HG03439 (cell line): ENCODE measurements around the gene UBE2V1.
"Not testable (repeated sequence)": the region's sequence is repeated elsewhere in the genome, so short reads cannot be mapped to it uniquely, and the experiment has no call there.

Experiments used
- ATAC-seq: cut with Tn5 transposase; IDR thresholded peaks from one replicate; pipeline ENCODE4 v1.9.1; 2021; ENCODE audit warnings: mild to moderate bottlenecking, moderate library complexity; ENCODE audit not compliant: unreplicated experiment

The UBE2V1 gene

DNA sequence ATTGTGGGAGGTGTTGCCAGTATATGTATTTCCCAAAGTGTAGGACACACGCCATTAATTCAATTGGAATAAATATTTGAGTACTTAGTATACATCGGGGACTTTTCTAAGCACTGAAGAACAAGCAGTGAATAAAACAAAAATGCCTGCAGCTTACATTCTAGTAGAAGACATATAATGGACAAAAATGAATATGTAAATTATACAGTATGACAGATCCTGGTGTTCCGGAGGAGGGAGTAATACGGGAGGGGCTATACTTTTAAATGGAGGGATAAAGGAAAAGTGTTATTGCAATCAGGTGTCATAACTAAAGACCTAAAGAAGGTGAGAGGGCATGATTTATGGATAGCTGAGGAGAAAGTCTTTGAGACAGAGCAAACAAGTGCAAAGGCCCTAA, 15.1 kb downstream of the UBE2V1 start:
- no peak for ATAC-seq

DNA sequence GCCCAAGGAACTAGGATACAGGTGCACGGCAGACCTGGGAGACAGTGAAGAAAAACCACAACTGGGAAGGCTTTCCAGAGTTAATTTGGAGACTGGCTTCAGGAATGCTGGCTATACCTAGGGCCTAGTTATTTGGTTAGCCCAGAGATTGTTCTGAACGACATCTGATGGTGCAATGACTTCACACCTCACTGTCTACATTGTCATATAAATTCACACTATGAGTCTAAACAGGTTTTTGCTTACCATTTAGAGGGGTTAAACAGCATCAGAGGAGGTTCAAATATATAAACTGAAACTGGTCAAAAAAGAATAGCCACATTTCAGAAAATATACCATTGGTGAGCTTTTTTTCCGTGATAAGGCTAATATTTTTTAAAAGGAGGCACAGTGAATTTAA, 16.7 kb downstream of the UBE2V1 start:
- ATAC-seq = no peak

DNA sequence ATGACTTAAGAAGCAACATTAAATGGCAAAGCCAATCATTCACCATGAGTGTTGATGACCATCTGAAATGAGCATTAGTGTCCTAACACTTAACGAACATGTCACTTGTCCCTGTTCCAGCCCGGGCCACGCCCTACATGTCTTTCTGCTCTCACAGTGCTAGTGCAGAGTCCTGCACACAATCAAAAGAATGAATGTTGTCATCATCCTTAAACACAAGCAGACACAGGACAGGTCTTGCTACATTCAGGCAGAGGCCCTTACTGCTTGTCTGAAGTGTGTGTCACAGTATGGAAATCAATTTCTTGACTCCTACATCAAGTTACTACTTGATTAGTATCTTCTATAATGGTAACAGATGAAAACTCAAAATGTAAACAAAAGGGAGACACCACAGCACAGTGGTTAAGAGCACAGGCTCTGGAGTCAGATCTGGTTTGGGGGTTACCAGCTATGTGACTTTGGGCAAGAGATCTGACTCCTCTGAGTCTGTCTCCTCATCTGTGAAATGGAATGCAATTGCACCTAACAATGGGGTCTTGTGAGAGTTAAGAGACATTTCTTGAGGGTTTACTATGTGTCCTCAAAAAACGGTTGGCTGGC, 17.4 kb downstream of the UBE2V1 start:
- ATAC-seq = no peak

DNA sequence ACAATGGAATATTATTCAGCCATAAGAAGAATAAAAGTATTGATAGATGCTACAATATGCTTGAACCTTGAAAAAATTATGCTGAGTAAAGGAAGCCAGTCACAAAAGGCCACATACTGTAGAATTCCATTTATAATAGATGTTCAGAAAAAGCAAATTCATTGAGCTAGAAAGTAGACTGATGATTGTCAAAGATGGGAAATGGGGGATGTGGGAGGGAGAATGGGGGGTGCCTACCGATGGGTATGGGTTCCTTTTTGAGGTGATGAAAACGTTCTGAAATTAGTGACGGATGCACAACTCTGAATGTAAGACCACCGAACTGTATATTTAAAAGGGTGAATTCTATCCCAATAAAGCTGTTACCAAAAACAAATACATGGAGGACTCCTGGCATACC, 18.4 kb downstream of the UBE2V1 start:
- ATAC-seq = no peak

GRCh38 chr20:50093240-50093639, 19.7 kb downstream of the UBE2V1 start:
- no peak for ATAC-seq

DNA sequence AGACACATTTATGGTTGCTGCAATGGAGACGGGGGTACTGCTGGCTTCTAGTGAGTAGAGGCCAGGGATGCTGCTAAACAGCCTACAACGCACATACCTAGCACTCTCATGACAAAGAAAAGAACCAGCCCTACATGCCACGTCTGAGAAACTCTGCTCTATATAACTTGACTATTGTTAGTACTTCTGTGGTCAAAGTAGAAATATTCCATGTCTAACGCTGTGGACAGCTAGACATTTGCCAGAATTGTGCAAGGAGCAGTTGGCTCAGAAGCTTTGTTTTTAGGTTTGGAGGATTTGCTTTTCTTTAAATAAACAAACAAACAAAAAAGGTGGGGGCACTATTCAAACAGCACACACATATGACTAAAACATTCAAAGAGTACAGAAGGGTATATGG, 20.5 kb downstream of the UBE2V1 start:
- ATAC-seq = no peak

DNA sequence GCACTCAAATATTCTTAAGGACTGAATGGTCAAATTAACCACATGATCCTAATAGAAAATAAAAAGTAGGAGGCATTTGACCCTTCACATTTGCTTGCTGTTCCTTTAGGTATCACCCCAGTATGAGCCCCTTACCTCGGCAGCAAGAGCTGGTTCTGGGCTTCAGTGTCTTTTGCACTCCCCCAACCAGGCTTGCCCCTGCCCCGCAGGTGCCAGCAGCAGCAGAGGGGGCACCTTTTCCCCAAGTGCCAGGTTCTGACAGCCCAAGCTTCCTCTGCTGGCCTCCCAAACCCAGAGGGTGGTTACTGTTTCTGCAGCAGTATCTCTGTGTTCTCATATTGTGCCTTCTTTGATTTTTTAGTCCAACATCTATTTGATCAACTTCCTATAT, 23.2 kb downstream of the UBE2V1 start:
- no peak for ATAC-seq

DNA sequence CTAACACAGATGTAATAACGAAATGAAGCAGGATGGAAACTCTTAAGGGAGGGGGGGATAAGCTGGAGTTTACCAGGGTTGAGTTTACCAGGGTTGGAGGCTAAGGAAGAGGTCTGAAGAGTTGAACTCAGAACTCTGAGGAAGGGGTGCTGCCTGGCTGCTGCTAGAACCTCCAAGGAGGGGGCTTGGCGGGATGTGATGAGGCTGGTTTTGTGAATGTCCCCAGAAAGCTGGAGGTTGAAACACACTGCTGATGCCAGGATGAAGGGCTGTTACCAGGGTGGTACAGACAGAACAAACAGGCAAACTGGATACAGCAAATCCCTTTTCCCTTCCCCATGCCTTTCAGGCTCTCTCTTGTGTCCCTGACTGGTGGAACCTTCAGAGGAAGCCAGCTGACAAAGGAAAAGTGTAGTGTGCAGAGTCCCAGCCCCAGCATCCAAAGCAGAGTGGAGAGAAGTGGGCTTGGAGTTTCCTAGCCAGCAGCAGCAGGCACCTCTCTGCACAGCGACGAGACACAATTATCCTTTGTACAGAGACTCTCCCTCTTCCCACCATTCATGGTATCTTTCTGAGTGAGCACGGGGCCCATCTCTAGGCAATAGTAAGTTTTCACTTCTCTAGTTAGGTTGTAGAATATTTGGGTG, 23.7 kb downstream of the UBE2V1 start:
- no peak for ATAC-seq

DNA sequence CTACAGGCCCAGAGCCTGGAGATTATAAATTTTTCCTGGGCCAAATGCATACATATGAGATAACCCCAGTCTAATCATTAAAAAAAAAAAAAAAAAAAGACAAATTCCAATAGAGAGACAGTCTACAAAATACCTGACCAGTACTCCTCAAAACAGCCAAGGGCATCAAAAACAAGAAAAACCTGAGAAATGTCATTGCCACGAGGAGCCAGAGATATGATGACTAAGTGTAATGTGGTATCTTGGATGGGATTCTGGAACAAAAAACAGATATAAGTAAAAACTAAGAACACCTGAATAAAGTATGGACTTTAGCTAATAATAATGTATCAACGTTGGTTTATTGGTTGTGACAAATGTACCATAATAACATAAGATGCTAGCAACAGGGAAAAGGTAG, 24.9 kb downstream of the UBE2V1 start:
- no peak for ATAC-seq

- no peak for ATAC-seq
These were observed 27.2 kb downstream of the UBE2V1 start for GRCh38 chr20:50085481-50086365.

DNA sequence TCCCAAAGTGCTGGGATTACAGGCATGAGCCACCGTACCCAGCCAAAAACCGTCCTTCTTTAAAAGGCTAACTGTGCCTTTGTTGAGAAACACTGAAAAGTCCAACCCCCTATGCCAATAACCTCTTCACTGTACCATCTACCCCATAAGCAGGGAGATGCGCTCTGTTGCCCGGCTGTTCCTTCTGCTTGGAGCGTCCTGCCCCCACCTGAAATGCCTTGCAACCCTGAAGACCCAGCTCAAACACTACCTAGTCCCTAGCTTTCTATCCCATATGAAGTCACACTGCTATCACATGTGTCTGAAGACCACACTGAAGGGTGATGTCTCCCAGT, 27.8 kb downstream of the UBE2V1 start:
- ATAC-seq = no peak

- ATAC-seq = no peak
These were observed 29.9 kb downstream of the UBE2V1 start for GRCh38 chr20:50083034-50083433.

- ATAC-seq = not testable (repeated sequence)
These were observed 30.9 kb downstream of the UBE2V1 start for GRCh38 chr20:50082056-50082455.

DNA sequence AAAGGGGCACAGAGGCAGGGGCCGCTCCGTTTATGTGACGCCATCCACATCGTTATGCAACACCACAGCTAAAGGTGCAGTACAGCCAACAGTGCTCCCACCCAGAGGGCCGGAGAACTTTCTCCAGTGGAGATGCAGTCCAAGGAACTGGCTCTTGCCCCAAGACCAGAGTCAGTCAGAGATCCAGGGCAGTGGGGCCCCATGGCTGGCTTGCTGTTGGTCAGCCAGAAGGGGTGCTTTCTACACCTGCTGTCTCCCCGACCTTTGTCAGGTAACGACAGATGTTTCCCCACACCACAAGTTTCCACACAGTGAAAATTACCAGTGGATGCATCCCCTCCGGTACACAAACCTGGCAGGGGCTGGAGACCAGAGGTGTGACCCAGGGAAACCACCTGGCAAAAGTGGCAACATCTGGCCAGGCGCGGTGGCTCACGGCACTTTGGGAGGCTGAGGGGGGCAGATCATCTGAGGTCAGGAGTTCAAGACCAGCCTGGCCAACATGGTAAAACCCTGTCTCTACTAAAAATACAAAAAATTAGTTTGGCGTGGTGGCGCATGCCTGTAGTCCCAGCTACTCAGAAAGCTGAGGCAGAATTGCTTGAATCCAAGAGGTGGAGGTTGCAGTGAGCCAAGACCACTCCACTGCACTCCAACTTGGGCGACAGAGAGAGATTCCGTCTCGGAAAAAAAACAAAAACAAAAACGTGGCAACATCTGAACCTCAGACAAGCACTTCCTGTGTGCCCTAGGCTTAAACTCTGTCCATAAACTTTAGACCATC, 34.9 kb downstream of the UBE2V1 start:
- ATAC-seq = no peak

GRCh38 chr20:50073500-50073899, 39.5 kb downstream of the UBE2V1 start:
- no peak for ATAC-seq

DNA sequence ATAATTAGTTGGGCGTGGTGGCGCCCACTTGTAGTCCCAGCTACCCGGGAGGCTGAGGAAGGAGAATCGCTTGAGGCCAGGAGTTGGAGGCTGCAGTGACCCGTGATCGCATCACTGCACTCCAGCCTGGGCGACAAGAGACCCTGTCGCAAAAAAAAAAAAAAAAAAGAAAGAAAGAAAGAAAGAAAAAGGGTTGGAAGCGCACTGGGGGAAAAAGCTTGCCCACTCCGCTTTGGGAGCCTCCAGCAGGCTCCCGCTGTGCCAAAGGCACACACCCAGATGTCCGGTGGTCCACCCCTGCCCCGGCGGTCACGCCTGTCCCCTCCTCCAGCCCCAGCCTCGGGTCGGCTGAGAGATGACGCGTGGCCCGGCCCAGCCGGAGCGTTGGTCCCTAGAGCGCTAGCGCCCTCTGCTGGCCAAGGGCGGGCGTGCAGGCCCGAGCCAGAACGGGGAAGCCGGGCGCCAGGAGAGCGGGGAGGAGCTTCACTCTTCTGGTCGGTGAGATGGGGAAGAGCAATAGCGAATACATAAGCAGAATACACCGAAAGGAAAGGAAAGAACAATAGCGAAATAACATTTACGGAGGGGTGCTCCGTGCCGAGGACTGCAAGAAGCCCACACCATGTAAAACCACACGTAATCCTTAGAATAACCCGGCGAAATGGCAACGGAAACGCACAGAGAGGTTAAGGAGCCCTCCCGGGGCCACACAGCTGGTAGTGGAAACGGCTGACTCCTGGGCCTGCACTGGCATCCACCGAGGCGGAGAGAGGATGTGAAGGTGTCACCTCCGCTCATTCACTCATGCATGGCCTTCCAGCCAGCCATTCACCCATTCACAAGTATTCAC, 41.7 kb downstream of the UBE2V1 start:
- peak; percentile 89 for ATAC-seq

DNA sequence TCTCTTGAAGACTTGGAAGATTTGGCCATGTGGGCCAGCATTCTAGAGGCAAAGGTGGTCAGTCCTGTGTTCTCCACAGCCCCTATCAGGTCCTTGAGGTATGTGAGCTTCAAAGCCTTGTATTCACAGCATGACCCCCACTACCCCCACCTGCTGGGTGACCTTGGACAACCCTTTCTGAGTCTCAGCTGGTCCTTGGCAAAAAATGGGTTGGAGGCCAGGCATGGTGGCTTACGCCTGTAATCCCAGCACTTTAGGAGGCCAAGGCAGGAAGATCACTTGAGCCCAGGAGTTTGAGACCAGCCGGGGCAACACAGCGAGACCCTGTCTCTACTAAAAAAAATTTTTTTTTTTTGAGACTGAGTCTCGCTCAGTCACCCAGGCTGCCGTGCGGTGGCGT, 42.6 kb downstream of the UBE2V1 start:
- ATAC-seq = no peak

GRCh38 chr20:50068041-50068651, 44.8 kb downstream of the UBE2V1 start:
- ATAC-seq = no peak

DNA sequence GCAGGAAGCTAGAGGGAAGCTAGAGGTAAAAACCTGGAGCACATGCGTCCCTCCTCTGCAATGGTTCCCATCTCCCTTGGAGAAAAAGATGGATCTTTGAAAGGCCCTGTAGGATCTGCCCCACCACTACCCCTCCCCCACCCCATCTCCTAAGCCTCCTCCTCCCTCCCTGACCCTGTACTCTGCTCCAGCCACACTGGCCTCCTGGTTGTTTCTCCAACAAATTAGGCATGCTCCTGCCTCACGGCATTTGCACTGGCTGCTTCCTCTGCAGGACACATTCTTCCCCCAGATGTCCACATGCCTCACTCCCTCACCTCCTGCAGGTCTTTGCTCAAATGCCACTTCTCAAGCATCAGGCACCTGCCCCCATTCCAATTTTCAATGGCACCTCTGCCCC, 45.5 kb downstream of the UBE2V1 start:
- ATAC-seq = no peak

GRCh38 chr20:50067018-50067417, 45.9 kb downstream of the UBE2V1 start:
- ATAC-seq = no peak
